K562 (cell line): ENCODE data around the gene MRPL44. TPM values are rescaled to one million over a fixed set of nuclear protein-coding genes. Genes with fewer than 3 reads are reported as not detected.

Experiments
- AFF4 ChIP-seq: sonication (generic); formaldehyde crosslinking; IDR thresholded peaks from 2 replicates; pipeline ENCODE4 v1.8.0; 2023; ENCODE audit warnings: mild to moderate bottlenecking, missing genetic modification reagents
- ARID1B ChIP-seq: fragments of 450-650 bp; IDR thresholded peaks from 2 replicates; pipeline ENCODE4 v1.6.1; 2016; ENCODE audit warnings: antibody characterized with exemption, mild to moderate bottlenecking, inconsistent platforms
- ARID3B ChIP-seq: fragments of 250-450 bp; sonication (Bioruptor Pico); IDR thresholded peaks from 2 replicates; pipeline ENCODE4 v1.4.0; 2020; ENCODE audit warnings: borderline replicate concordance
- CHD7 ChIP-seq: fragments of 200-600 bp; sonication (generic); IDR thresholded peaks from one replicate; pipeline ENCODE4 v1.6.1; 2012; ENCODE audit warnings: mild to moderate bottlenecking, low read depth, low read length, inconsistent platforms
- FOXK2 ChIP-seq, 2 experiments: fragments of 450-650 bp; IDR thresholded peaks in 1 of 2; conservative IDR thresholded peaks in 1 of 2; 2 replicates each; pipeline ENCODE4 v1.6.1; 2016; ENCODE audit warnings: low read depth in 2 of 2, mild to moderate bottlenecking in 1 of 2
- NONO ChIP-seq, 2 experiments: fragments of 200-400 bp in 1 of 2; fragments of 450-650 bp in 1 of 2; formaldehyde crosslinking in 1 of 2; IDR thresholded peaks; 2 replicates each; pipeline ENCODE4 v1.6.1; 2017; ENCODE audit warnings: low read depth in 2 of 2, mild to moderate bottlenecking in 2 of 2, moderate library complexity in 2 of 2, low read length in 1 of 2
- ZNF280A ChIP-seq: fragments of 450-650 bp; IDR thresholded peaks from 2 replicates; pipeline ENCODE4 v1.6.1; 2018; ENCODE audit warnings: mild to moderate bottlenecking, low read depth; ENCODE audit not compliant: partially characterized antibody
- ZSCAN32 ChIP-seq: fragments of 450-650 bp; formaldehyde crosslinking; IDR thresholded peaks from 2 replicates; pipeline ENCODE4 v1.4.0; 2020; ENCODE audit warnings: mild to moderate bottlenecking, moderate library complexity
- polyA plus RNA-seq, 8 experiments: library from polyadenylated mRNA; depleted of rRNA in 4 of 8; stranded (reverse) in 5 of 8; unstranded in 3 of 8; fragments of >200 nt; fragmentation: Nextera tagmentation in 2 of 8; fragmentation: Illumina TruSeq in 1 of 8; extraction: Ambion mirVana in 2 of 8; extraction: Trizol in 1 of 8; gene quantifications; 2 replicates each; pipeline versions ENCODE4 v1.2.1 to v1.2.3, GENCODE V29; 2011 to 2014; ENCODE audit warnings: inconsistent platforms in 1 of 8, missing spikeins in 1 of 8
- total RNA-seq, 7 experiments: library from RNA; depleted of rRNA in 6 of 7; stranded (reverse); fragments of >200 nt in 6 of 7; fragmentation: Illumina TruSeq in 2 of 7; extraction: Trizol in 2 of 7; gene quantifications; 2 replicates each; pipeline versions ENCODE4 v1.2.1 to v1.2.3, GENCODE V29; 2011 to 2021; ENCODE audit warnings: low replicate concordance in 1 of 7

Gene MRPL44
- total and polyA plus RNA-seq, 9 of the 15 experiments (the other 6 are each of a cell fraction or from before 2014, with no cell fraction given) = 10.4 to 26.0 (median 20.2) TPM

- TF ChIP-seq ZNF280A (no peak), FOXK2 (conservative IDR thresholded peaks at IDR 0.05 in 1 of 2, IDR thresholded peaks at IDR 0.05 in 1 of 2; ENCODE audit: low read depth in 2 of 2) (0 out of 4 replicates have a peak, but pooled peaks of 1 of the 2 experiments have one; percentile 21), ZSCAN32 (CRISPR knock-in tag) (peak; percentile 97), CHD7 (no peak), ARID3B (CRISPR knock-in tag) (no peak), AFF4 (CRISPR knock-in tag) (no peak), ARID1B (peak; percentile 28; the same call in 1 of the 2 replicates), NONO (IDR thresholded peaks at IDR 0.05; ENCODE audit: low read depth in 2 of 2, low read length in 1 of 2) (no peak)
Observed at GRCh38 chr2:223995569-223995968, 38.3 kb downstream of the MRPL44 start (continued).
